Stimulated activated naive B cell treated with anti-CD40 and anti-IgM and Interleukin-4, amounts not matched to agents 10 μg/mL and 1 μg/mL and 100 μg/mL, for 72 hours (primary cell): ENCODE results near the gene PPP2R5D.
"Not testable (repeated sequence)": the region's sequence is repeated elsewhere in the genome, so short reads cannot be mapped to it uniquely, and the experiment has no call there.

Experiments
- ATAC-seq, 2 donors: fragments of 150-1000 bp; cut with Tn5 transposase; replicated peaks; 2 replicates each; pipeline ENCODE4 v1.10.0; 2021; ENCODE audit warnings: moderate library complexity in 1 of 2
- DNase-seq: peaks from one replicate; pipeline ENCODE4 v3.0.0; 2021
- H3K27ac Mint-ChIP-seq: one replicate; pipeline ENCODE4 v1.8.0; 2022; ENCODE audit warnings: mild to moderate bottlenecking, mixed read lengths
- H3K27me3 Mint-ChIP-seq, 2 donors: one replicate each; pipeline ENCODE4 v1.8.0; 2022; ENCODE audit warnings: mixed read lengths in 2 of 2
- H3K36me3 Mint-ChIP-seq, 2 donors: one replicate each; pipeline ENCODE4 v1.8.0; 2022; ENCODE audit warnings: mixed read lengths in 2 of 2, mild to moderate bottlenecking in 1 of 2
- H3K4me1 Mint-ChIP-seq, 2 donors: one replicate each; pipeline ENCODE4 v1.8.0; 2022; ENCODE audit warnings: mixed read lengths in 2 of 2, mild to moderate bottlenecking in 1 of 2
- H3K4me3 Mint-ChIP-seq, 2 donors: one replicate each; pipeline ENCODE4 v1.8.0; 2022; ENCODE audit warnings: mild to moderate bottlenecking in 2 of 2, mixed read lengths in 2 of 2, moderate library complexity in 1 of 2
- H3K9me3 Mint-ChIP-seq, 2 donors: one replicate each; pipeline ENCODE4 v1.8.0; 2022; ENCODE audit warnings: mixed read lengths in 2 of 2, mild to moderate bottlenecking in 1 of 2

The PPP2R5D gene

GRCh38 chr6:42989923-42990322 lies 5.6 kb downstream of the PPP2R5D start:
- peaks cover 22 to 43% of the 10 kb centered on the region in 2 donors for H3K4me1 Mint-ChIP-seq
- H3K27ac Mint-ChIP-seq, result no peak overlapping the region
- peaks cover 22 to 32% of the 10 kb centered on the region in 2 donors for H3K36me3 Mint-ChIP-seq
- H3K27me3 Mint-ChIP-seq, result no peaks in the 10 kb centered on the region
- no peak for ATAC-seq
- no peak for DNase-seq
- H3K4me3 Mint-ChIP-seq, result no peak overlapping the region
- no peaks in the 10 kb centered on the region for H3K9me3 Mint-ChIP-seq

- Mint-ChIP-seq H3K36me3 (peaks cover 20 to 26% of the 10 kb centered on the region in 2 donors), H3K4me3 (no peak overlapping the region), H3K4me1 (peaks cover 2 to 12% of the 10 kb centered on the region in 2 donors), H3K27me3 (no peaks in the 10 kb centered on the region), H3K9me3 (no peaks in the 10 kb centered on the region), H3K27ac (no peak overlapping the region)
- ATAC-seq, result no peak
- no peak for DNase-seq
Measured at GRCh38 chr6:42993445-42993844, 9.1 kb downstream of the PPP2R5D start.

- H3K4me3 Mint-ChIP-seq, result no peak overlapping the region
- no peak for DNase-seq
- peaks cover 2 to 13% of the 10 kb centered on the region in 2 donors for H3K4me1 Mint-ChIP-seq
- no peaks in the 10 kb centered on the region for H3K27me3 Mint-ChIP-seq
- H3K36me3 Mint-ChIP-seq, result peaks cover 9 to 16% of the 10 kb centered on the region in 2 donors
- no peak for ATAC-seq
- H3K27ac Mint-ChIP-seq, result no peak overlapping the region
- H3K9me3 Mint-ChIP-seq, result no peaks in the 10 kb centered on the region
Measured at GRCh38 chr6:42996513-42996912, 12.1 kb downstream of the PPP2R5D start.

- H3K4me3 Mint-ChIP-seq, ATAC-seq, DNase-seq, H3K9me3 Mint-ChIP-seq, H3K27ac Mint-ChIP-seq, H3K27me3 Mint-ChIP-seq: not testable (repeated sequence)
- H3K4me1 Mint-ChIP-seq, result peaks cover 2 to 13% of the 10 kb centered on the region in 2 donors
- peaks cover 9 to 17% of the 10 kb centered on the region in 2 donors for H3K36me3 Mint-ChIP-seq
Measured at GRCh38 chr6:42998205-42998604, 13.8 kb downstream of the PPP2R5D start.

GRCh38 chr6:43001843-43002242 lies 17.5 kb downstream of the PPP2R5D start:
- Mint-ChIP-seq H3K27ac (no peak overlapping the region), H3K4me1 (peaks cover 0 to 5% of the 10 kb centered on the region in 2 donors), H3K27me3 (no peaks in the 10 kb centered on the region), H3K36me3 (peaks cover 7 to 24% of the 10 kb centered on the region in 2 donors), H3K9me3 (no peaks in the 10 kb centered on the region), H3K4me3 (no peak overlapping the region)
- no peak for DNase-seq
- no peak for ATAC-seq

- Mint-ChIP-seq H3K36me3 (peaks cover 18 to 42% of the 10 kb centered on the region in 2 donors), H3K9me3 (no peaks in the 10 kb centered on the region), H3K27me3 (no peaks in the 10 kb centered on the region), H3K4me3 (no peak overlapping the region), H3K4me1 (peaks cover 5 to 17% of the 10 kb centered on the region in 2 donors), H3K27ac (no peak overlapping the region)
- DNase-seq (no peak), ATAC-seq (no peak)
Measured at GRCh38 chr6:43005844-43006243, 21.5 kb downstream of the PPP2R5D start.

GRCh38 chr6:43006251-43006650 lies 21.9 kb downstream of the PPP2R5D start:
- H3K27me3 Mint-ChIP-seq, result no peaks in the 10 kb centered on the region
- H3K27ac Mint-ChIP-seq, result no peak overlapping the region
- H3K4me1 Mint-ChIP-seq, result peaks cover 5 to 19% of the 10 kb centered on the region in 2 donors
- H3K36me3 Mint-ChIP-seq, result peaks cover 18 to 43% of the 10 kb centered on the region in 2 donors
- no peak for ATAC-seq
- no peak overlapping the region for H3K4me3 Mint-ChIP-seq
- no peaks in the 10 kb centered on the region for H3K9me3 Mint-ChIP-seq
- no peak for DNase-seq

GRCh38 chr6:43007126-43007525 lies 22.8 kb downstream of the PPP2R5D start:
- Mint-ChIP-seq H3K4me1 (peaks cover 12 to 28% of the 10 kb centered on the region in 2 donors), H3K27me3 (no peaks in the 10 kb centered on the region), H3K9me3 (no peaks in the 10 kb centered on the region), H3K27ac (no peak overlapping the region), H3K4me3 (no peak overlapping the region), H3K36me3 (peaks cover 20 to 49% of the 10 kb centered on the region in 2 donors)
- ATAC-seq (no peak), DNase-seq (no peak)

GRCh38 chr6:43009124-43009523 lies 24.8 kb downstream of the PPP2R5D start:
- Mint-ChIP-seq H3K4me3 (no peak overlapping the region), H3K36me3 (peaks cover 27 to 58% of the 10 kb centered on the region in 2 donors), H3K27ac (no peak overlapping the region), H3K9me3 (no peaks in the 10 kb centered on the region), H3K4me1 (peaks cover 27 to 48% of the 10 kb centered on the region in 2 donors), H3K27me3 (no peaks in the 10 kb centered on the region)
- ATAC-seq (no peak), DNase-seq (no peak)

GRCh38 chr6:43011207-43011606 lies 26.8 kb downstream of the PPP2R5D start:
- Mint-ChIP-seq H3K4me1 (peaks cover 36 to 62% of the 10 kb centered on the region in 2 donors), H3K9me3 (no peaks in the 10 kb centered on the region), H3K4me3 (no peak overlapping the region), H3K27me3 (no peaks in the 10 kb centered on the region), H3K36me3 (peaks cover 24 to 58% of the 10 kb centered on the region in 2 donors), H3K27ac (peak overlapping the region; percentile 51)
- no peak for ATAC-seq
- DNase-seq, result no peak

- H3K4me1 Mint-ChIP-seq, result peaks cover 40 to 73% of the 10 kb centered on the region in 2 donors
- H3K27me3 Mint-ChIP-seq, result no peaks in the 10 kb centered on the region
- H3K36me3 Mint-ChIP-seq, result peaks cover 25 to 51% of the 10 kb centered on the region in 2 donors
- H3K27ac Mint-ChIP-seq, result peak overlapping the region; percentile 98
- no peaks in the 10 kb centered on the region for H3K9me3 Mint-ChIP-seq
- ATAC-seq, result no peak
- DNase-seq, result no peak
- peak overlapping the region; percentile 96 to 99 for H3K4me3 Mint-ChIP-seq
Measured at GRCh38 chr6:43012364-43012763, 28.0 kb downstream of the PPP2R5D start.

GRCh38 chr6:43013097-43013842 lies 28.9 kb downstream of the PPP2R5D start:
- Mint-ChIP-seq H3K36me3 (peaks cover 23 to 52% of the 10 kb centered on the region in 2 donors), H3K4me1 (peaks cover 42 to 77% of the 10 kb centered on the region in 2 donors), H3K9me3 (no peaks in the 10 kb centered on the region), H3K27ac (peak overlapping the region; percentile 98), H3K27me3 (no peaks in the 10 kb centered on the region), H3K4me3 (peak overlapping the region; percentile 96 to 99)
- DNase-seq, result no peak
- peak; percentile 0 to 24 for ATAC-seq

- Mint-ChIP-seq H3K36me3 (peaks cover 24 to 59% of the 10 kb centered on the region in 2 donors), H3K4me3 (peak within 1 kb of the TSS; percentile 96 to 99), H3K27me3 (no peaks in the 10 kb centered on the region), H3K27ac (peak within 1 kb of the TSS; percentile 98), H3K4me1 (peaks cover 39 to 72% of the 10 kb centered on the region in 2 donors), H3K9me3 (no peaks in the 10 kb centered on the region)
- ATAC-seq (peak; percentile 92 to 96), DNase-seq (peak; percentile 99)
Measured at GRCh38 chr6:43013843-43014433, 29.6 kb downstream of the PPP2R5D start, which contains the start of the genes KLHDC3 and MEA1. Gene KLHDC3 (plus strand): TSS chr6:43014249. CDS start chr6:43017193, 2,944 bp downstream. Gene MEA1 (minus strand): TSS chr6:43013946. CDS start chr6:43013813, 133 bp downstream.

- no peak for ATAC-seq
Measured at GRCh38 chr6:43014434-43014909, 30.1 kb downstream of the PPP2R5D start.

More at GRCh38 chr6:43014434-43014909, 30.1 kb downstream of the PPP2R5D start:
- no peak for DNase-seq
- Mint-ChIP-seq H3K36me3 (peaks cover 27 to 60% of the 10 kb centered on the region in 2 donors), H3K4me3 (peak overlapping the region; percentile 96 to 99), H3K9me3 (no peaks in the 10 kb centered on the region), H3K27ac (peak overlapping the region; percentile 98), H3K4me1 (peaks cover 39 to 72% of the 10 kb centered on the region in 2 donors), H3K27me3 (no peaks in the 10 kb centered on the region)
